Ascending aorta (tissue), 2 donors: ENCODE results near the gene IFT172. TPM values are rescaled to one million over a fixed set of nuclear protein-coding genes. Genes with fewer than 3 reads are reported as not detected.
A peak's percentile ranks its signal among the peaks of the same experiment; 100 is the strongest.

ENCODE experiments used
- DNase-seq, 2 donors: peaks; one replicate each; pipeline ENCODE4 v3.0.0-alpha.2; 2019; ENCODE audit warnings: low spot score in 2 of 2
- H3K27ac ChIP-seq, 2 donors: fragments of 200-600 bp; sonication (generic); one replicate each; pipeline ENCODE4 v1.5.1; 2016 to 2017; ENCODE audit warnings: mild to moderate bottlenecking in 1 of 2
- H3K27me3 ChIP-seq: fragments of 200-600 bp; sonication (generic); one replicate; pipeline ENCODE4 v1.5.1; 2017
- H3K36me3 ChIP-seq, 2 donors: fragments of 200-600 bp; sonication (generic); one replicate each; pipeline ENCODE4 v1.5.1; 2016
- H3K4me1 ChIP-seq, 2 donors: fragments of 200-600 bp; sonication (generic); one replicate each; pipeline ENCODE4 v1.5.1; 2016 to 2017; ENCODE audit warnings: mild to moderate bottlenecking in 1 of 2
- H3K4me3 ChIP-seq, 2 donors: fragments of 200-600 bp; sonication (generic); one replicate each; pipeline ENCODE4 v1.5.1; 2016 to 2017; ENCODE audit warnings: mild to moderate bottlenecking in 1 of 2
- H3K9me3 ChIP-seq, 2 donors: fragments of 200-600 bp; sonication (generic); one replicate each; pipeline ENCODE4 v1.5.1; 2016
- intact Hi-C: fragments of 100-400 bp; cut with DNase I; formaldehyde crosslinking; loops from one replicate; pipeline ENCODE4 v1.15.1; 2023
- total RNA-seq: library from RNA; depleted of rRNA; stranded (reverse); fragments of >200 nt; gene quantifications from one replicate; pipeline ENCODE4 v1.1.0, GENCODE V29; 2016
- TF ChIP-seq, protein P1 (sequence below), 3 experiments: fragments of 200-600 bp in 2 of 3; fragments of 450-650 bp in 1 of 3; sonication (generic) in 2 of 3; IDR thresholded peaks; one replicate each; pipeline ENCODE4 v1.5.1; 2016 to 2019; ENCODE audit warnings: antibody characterized with exemption in 3 of 3, mild to moderate bottlenecking in 1 of 3, moderate library complexity in 1 of 3

IFT172 gene
- total RNA-seq, 1 donor from 2014 or later = 204 TPM

DNA sequence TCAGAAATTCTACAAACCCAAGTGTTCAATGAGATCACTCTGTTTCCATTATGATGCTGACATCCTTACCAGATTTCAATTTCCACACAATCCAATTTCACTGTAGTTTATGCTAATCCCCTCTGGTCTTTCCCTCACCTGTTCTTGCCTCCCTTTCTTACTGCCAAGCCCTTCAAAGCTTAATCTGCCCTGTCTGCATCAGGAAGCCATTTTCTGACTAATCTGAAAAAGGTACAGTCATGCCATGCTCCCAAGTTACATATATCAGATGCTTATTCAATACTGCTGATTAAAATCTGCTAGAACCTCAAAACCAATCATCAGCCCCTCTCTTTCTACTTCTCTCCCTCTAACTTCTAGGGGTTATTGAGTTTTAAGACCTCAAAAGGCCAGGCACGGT is 38.4 kb downstream of the IFT172 start:
- Histone ChIP-seq H3K9me3 (no peaks in the 10 kb centered on the region), H3K27ac (no peak overlapping the region), H3K4me1 (no peaks in the 10 kb centered on the region), H3K27me3 (no peaks in the 10 kb centered on the region), H3K36me3 (peaks cover 58 to 76% of the 10 kb centered on the region in 2 donors), H3K4me3 (no peak overlapping the region)
- TF ChIP-seq, protein P1, sequence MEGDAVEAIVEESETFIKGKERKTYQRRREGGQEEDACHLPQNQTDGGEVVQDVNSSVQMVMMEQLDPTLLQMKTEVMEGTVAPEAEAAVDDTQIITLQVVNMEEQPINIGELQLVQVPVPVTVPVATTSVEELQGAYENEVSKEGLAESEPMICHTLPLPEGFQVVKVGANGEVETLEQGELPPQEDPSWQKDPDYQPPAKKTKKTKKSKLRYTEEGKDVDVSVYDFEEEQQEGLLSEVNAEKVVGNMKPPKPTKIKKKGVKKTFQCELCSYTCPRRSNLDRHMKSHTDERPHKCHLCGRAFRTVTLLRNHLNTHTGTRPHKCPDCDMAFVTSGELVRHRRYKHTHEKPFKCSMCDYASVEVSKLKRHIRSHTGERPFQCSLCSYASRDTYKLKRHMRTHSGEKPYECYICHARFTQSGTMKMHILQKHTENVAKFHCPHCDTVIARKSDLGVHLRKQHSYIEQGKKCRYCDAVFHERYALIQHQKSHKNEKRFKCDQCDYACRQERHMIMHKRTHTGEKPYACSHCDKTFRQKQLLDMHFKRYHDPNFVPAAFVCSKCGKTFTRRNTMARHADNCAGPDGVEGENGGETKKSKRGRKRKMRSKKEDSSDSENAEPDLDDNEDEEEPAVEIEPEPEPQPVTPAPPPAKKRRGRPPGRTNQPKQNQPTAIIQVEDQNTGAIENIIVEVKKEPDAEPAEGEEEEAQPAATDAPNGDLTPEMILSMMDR (IDR thresholded peaks at IDR 0.05) = no peak
- intact Hi-C loops = no loop called here
- DNase-seq = no peak

DNA sequence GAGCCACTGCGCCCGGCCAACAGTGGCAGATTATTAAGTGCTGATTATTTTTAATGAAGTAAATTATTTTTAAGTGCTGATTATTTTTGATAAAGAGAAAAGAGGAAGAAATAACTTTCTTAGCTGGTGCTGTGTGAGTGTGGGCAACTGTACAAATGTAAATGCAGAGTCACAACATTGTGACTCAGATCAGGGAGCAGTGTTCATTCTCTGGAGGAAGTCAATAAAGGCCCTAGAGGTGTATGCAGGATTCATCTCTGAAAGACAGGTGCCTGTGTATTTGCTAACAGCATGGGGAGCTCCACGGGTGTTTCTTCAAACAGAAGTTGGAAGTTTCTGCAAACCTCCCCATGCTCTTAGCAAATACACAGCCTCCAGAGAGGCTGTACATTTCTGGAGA is 41.2 kb downstream of the IFT172 start:
- no peak for DNase-seq
- H3K4me3 ChIP-seq = no peak overlapping the region
- no peak overlapping the region for H3K27ac ChIP-seq
- no peaks in the 10 kb centered on the region for H3K9me3 ChIP-seq
- intact Hi-C loops = no loop called here
- H3K4me1 ChIP-seq = no peaks in the 10 kb centered on the region
- H3K27me3 ChIP-seq = no peaks in the 10 kb centered on the region
- H3K36me3 ChIP-seq = peaks cover 38 to 50% of the 10 kb centered on the region in 2 donors
- TF ChIP-seq, protein P1 (IDR thresholded peaks at IDR 0.05) = no peak

DNA sequence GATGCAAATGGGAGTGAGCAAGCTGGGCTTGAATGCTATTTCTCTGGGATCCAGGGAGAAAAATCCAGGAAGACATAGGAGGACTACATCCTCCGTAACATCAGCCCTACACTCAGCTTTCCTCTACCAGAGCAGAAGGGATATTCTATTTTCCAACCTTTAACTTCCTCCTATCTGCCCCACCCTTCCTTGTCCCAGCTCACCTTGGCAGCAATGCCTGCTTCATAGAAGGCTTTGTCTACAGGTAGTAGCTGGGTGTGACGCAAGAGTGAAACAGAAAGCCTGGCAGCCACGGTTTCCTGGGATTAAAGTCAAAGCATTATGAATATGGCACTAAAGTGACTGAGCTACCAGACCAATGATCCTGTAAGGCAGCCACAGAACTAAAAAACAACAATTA is 43.5 kb downstream of the IFT172 start:
- H3K9me3 ChIP-seq = no peaks in the 10 kb centered on the region
- no peaks in the 10 kb centered on the region for H3K27me3 ChIP-seq
- H3K4me3 ChIP-seq = no peak overlapping the region
- H3K27ac ChIP-seq = no peak overlapping the region
- peaks cover 0 to 9% of the 10 kb centered on the region in 2 donors for H3K4me1 ChIP-seq
- TF ChIP-seq, protein P1 (IDR thresholded peaks at IDR 0.05) = no peak
- no peak for DNase-seq
- peaks cover 45 to 49% of the 10 kb centered on the region in 2 donors for H3K36me3 ChIP-seq
- intact Hi-C loops = no loop called here

DNA sequence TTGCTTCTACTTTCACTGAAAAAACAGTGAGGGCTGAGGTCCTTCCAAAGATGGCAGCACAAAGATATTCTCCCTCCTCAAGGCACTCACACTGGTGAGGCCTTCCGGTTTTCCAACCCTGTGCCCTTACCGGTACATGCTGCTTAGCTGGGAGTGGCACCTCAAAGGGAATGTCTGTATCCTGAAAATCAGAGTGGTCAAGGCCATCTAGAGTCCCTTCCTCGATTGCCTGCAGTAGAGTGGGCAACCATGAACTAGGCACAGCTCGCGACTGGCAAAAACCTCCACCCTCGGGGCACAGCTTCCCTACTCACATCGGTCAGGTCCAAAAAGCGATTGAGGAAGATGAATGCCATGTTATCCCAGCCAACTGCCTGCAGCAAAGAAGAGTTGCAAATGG is 43.9 kb downstream of the IFT172 start:
- Histone ChIP-seq H3K27ac (no peak overlapping the region), H3K4me1 (peaks cover 0 to 9% of the 10 kb centered on the region in 2 donors), H3K9me3 (no peaks in the 10 kb centered on the region), H3K4me3 (no peak overlapping the region), H3K36me3 (peaks cover 49 to 54% of the 10 kb centered on the region in 2 donors), H3K27me3 (no peaks in the 10 kb centered on the region)
- no peak for DNase-seq
- TF ChIP-seq, protein P1 (IDR thresholded peaks at IDR 0.05) = no peak
- intact Hi-C loops = no loop called here

DNA sequence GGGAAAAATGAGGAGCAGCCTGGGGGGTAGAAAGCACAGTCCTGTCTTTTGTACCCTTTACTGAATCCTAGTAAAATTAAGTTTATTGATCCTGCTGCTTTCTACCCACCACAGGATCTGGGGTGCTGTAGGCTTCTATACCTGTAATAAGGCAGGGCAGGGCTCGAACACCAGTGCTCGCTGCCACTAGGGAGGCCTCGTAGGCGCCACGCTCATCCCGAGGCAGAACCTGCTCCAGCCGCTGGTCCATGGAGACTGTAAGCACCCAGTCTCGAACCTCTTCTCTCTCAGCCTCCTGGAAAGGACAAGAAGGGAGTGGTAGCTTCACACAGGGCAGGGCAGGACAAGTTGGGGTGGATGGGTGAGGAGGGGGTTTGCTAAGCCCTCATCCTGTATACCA is 44.4 kb downstream of the IFT172 start:
- Histone ChIP-seq H3K9me3 (no peaks in the 10 kb centered on the region), H3K27me3 (no peaks in the 10 kb centered on the region), H3K36me3 (peaks cover 54% of the 10 kb centered on the region in 2 donors), H3K4me3 (no peak overlapping the region), H3K4me1 (peaks cover 0 to 9% of the 10 kb centered on the region in 2 donors), H3K27ac (no peak overlapping the region)
- intact Hi-C loops = no loop called here
- no peak for DNase-seq
- TF ChIP-seq, protein P1 (IDR thresholded peaks at IDR 0.05) = no peak

DNA sequence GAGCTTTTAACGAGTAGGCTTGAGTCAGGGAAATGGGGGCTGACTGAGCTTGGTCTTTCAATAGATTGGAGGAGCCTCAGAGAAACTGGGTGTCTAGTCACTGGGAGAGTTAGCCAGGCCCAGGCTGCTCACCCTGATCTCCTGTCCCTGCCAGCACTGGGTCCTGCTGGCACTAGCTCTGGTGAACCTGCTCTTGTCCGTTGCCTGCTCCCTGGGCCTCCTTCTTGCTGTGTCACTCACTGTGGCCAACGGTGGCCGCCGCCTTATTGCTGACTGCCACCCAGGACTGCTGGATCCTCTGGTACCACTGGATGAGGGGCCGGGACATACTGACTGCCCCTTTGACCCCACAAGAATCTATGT is 46.6 kb downstream of the IFT172 start:
- Histone ChIP-seq H3K27me3 (no peaks in the 10 kb centered on the region), H3K4me3 (no peak overlapping the region), H3K36me3 (peaks cover 53 to 60% of the 10 kb centered on the region in 2 donors), H3K4me1 (peaks cover 0 to 9% of the 10 kb centered on the region in 2 donors), H3K27ac (peak overlapping the region; percentile 59 to 67), H3K9me3 (no peaks in the 10 kb centered on the region)
- intact Hi-C loops = no loop called here
- TF ChIP-seq, protein P1 (IDR thresholded peaks at IDR 0.05) = no peak
- no peak for DNase-seq
